Ishikawa (cell line): ENCODE results near the gene NEIL3.

Source experiments
- CEBPB ChIP-seq: IDR thresholded peaks from 2 replicates; pipeline ENCODE4 v1.6.1; 2012
- EGR1 ChIP-seq: IDR thresholded peaks from 2 replicates; pipeline ENCODE4 v1.6.1; 2012

GRCh38 chr4:177356921-177357320, 47.2 kb downstream of the NEIL3 start:
- TF ChIP-seq EGR1, result no peak
- no peak for TF ChIP-seq CEBPB
